HG03025 (cell line): ENCODE measurements around the gene VWC2.

Experiments
- ATAC-seq: cut with Tn5 transposase; IDR thresholded peaks from one replicate; pipeline ENCODE4 v1.9.1; 2021; ENCODE audit warnings: mild to moderate bottlenecking, moderate library complexity; ENCODE audit not compliant: unreplicated experiment, low FRiP score

The VWC2 gene

DNA sequence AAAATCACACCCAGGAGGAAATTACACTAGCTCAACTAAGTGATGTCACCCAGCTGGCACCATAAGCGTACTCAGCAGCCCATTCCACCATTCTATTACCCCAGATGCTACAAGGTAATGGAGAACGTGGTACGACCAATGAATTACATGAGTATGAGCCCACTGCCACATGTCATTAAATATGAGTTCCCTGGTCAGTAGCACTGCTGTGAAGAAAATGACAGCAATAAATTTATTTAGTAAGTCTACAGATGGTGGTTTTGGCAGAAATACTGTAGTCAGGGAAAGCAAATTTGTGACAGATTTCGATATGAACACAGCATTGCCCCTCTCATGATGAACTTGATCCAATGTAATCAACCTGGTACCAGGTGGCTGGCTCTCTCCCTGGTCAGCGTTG lies 154.2 kb downstream of the VWC2 start:
- ATAC-seq = no peak

DNA sequence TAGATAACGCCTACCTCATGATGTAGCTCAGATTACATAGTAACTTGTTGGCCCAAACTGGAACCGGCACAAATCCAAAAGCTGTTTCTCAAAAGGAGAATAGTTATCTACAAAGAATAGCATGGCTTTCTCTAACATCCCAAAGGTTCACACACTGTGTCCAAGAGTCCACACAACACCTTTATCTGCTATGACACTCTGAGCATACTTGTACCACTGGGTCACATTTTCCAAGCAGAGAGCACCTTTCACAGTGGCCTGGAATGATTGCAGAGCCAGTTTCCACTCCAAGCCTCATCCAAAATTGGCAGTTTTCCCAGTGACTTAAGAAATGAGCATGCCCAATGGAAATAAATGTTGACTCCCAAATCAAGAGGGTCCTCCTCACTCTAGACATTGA lies 155.3 kb downstream of the VWC2 start:
- ATAC-seq = no peak

DNA sequence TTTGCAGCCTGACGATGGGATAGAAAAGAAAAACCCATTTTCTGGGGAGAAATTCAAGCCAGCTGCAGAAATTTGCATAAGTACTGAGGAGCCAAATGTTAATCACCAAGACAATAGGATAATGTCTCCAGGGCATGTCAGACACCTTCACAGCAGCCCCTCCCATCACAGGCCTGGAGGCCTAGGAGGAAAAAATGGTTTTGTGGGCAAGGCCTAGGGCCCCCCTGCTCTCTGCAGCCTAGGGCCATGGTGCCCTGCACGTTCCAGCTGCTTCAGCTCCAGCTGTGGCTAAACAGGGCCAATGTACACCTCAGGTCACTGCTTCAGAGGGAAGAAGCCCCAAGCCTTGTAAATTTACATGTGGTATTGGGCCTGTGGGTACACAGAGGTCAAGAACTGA lies 158.2 kb downstream of the VWC2 start:
- ATAC-seq = no peak

DNA sequence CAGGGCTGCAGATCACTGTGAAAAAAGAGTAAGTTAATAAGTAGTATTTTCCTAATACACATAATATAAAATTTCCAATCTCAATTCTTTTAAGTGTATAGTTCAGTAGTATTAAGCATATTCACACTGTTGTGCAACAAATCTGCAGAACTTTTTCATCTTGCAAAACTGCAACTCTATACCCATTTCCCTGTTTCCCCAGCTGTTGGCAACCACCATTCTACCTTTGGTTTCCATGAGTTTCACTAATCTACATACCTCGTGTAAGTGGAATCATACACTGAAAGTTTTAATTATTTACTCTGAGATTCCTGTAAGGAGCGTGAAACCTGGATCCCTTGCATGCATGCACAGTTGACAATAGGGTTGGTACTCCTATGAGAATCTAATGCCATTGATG lies 164.2 kb downstream of the VWC2 start:
- ATAC-seq = no peak
